ENCODE measurements around the gene MINDY2.
"Not testable (repeated sequence)": the region's sequence is repeated elsewhere in the genome, so short reads cannot be mapped to it uniquely, and the experiment has no call there.

Gene MINDY2

DNA sequence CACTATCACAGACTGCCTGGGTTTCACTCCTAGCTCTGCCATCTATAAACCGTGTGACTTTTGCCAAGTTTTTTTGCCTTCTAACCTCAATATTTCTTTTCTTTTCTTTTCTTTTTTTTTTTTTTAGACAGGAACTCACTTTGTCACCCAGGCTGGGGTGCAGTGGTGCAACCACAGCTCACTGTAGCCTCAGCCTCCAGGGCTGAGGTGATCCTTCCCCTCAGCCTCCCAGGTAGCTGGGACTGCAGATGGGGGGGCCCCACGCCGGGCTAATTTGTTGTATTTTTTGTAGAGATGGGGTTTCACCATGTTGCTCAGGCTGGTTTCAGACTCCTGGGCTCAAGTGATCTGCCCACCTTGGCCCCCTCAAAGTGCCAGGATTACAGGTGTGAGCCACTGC is 18.4 kb upstream of the MINDY2 start:
- FAIRE-seq: no peak

DNA sequence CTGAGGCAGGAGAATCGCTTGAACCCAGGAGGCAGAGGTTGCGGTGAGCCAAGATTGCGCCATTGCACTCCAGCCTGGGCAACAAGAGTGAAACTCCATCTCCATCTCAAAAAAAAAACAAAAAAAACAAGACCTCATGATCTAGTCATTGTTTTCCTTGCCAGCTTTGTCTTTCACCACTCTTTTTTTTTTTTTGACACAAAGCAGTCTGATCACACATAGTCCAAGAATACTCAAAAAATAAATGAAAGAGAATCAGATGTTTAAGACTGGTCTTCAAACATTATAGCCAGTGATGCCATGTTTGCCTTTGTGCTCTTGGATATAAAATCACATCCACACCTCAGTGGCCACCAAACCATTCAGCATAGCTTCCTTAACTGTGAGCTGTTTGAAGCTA is 15.8 kb upstream of the MINDY2 start:
- FAIRE-seq: no peak

DNA sequence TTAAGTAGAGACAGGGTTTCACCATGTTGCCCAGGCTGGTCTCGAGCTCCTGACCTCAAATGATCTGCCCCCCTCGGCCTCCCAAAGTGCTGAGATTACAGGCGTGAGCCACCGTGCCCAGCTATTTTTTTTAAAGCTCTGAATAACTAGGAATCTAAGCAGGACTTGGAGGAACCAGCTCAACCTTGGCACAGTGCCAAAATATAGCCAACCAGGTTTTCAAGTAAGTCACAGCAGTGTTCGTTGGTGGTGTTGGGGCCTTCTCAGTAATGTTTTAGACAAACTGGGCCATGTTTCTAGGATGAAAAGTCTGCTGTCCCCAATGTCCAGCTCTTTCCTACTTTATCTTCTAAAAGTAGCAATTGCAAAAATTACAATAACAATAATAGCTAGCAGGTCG is 15.1 kb upstream of the MINDY2 start:
- FAIRE-seq: no peak

DNA sequence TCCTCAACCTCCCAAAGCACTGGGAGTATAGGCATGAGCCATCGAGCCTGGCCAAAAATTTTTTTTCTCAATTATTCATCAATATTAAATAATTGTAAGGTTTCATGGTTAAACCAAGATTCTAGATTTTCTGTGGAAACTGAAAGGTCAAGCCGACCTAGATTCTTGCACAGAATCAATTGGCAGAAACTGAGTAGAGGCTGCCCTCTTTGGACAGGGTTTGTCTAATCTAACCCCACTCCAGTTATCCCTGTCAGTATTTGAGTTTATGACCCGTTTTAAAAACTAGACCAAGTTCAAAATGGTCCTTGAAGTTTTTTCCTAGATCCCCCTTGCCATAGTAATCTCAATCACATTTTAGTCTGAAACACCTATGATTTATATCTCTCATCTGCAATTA is 13.0 kb upstream of the MINDY2 start:
- FAIRE-seq: peak; percentile 13

DNA sequence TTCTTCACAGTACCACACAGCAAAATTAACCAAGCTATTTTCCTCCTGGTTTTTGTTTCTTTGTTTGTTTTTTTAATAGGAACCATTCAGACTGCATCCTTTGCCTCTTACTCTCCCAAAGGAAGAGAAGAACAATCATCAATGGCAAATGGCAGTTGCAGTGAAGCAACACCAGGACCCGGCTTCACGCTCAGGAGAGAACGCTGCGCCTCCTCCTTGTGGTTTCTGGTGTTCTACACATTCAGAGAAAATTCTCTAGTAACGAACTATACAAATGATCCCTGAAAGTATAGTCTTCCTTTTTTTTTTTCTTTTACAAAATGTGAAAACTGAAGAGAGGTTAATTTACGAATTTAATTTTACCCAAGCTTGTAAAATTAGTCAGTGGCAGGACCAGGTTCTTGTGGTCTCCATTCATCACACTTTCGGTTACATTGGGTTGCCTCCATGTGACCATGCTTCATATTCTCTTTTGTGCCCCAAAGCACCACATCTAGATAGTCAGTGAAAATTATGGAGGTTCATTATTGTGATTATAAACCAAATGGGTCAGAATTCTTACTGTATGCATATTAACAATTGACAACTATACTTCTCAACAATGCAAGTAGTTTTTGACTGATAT is 10.6 kb upstream of the MINDY2 start:
- no peak for FAIRE-seq

DNA sequence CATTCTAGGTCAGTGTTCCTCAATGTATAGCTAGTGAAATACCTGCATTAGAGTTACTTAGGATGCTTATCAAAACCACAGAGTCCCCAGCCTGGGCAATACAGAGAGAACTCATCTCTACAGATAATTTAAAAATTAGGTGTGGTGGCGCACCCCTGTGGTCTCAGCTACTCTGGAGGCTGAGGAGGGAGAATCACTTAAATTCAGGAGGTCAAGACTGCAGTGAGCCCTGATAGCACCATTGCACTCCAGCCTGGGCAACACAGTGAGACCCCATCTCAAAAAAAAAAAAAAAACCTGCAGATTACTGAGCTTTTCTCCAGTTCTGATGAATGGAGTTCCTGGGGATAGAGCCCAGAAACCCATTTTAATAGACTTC is 10.1 kb upstream of the MINDY2 start:
- no peak for FAIRE-seq

DNA sequence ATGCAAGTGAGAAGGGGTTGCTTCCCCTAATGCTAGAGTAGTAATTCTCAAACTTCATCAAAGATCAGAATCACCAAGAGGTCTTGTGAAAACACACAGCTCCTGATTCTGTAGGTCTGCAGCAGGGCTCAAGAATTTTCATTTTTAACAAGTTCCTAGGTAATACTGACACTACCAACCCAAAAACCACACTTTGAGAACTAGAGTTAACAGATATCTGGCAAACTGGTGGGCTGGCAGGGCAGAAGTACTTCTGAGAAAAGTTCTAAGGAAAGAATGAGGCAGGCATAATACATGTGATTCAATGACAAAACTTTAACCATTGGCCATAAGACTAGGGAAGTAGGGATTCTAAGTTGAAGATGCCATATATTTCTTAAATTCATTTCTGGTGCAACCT is 8.8 kb upstream of the MINDY2 start:
- no peak for FAIRE-seq

DNA sequence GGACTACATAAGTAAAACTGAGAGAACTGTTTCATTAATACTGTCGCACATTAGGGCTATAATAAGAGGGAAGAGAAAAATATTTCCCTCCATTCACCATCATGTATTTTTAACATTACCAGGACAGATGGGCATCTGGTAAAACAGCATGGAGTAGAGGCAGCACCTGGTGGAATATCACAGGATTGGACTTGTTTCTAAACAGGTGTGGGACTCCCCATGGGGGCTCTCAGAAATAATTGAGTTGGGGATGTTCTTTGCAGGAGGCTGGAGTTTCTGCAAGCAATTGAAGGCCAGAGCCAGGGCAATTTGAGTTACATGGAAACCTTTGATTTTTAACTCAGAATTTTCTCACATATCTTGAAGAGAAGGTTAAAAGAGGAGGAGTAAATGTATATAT is 8.4 kb upstream of the MINDY2 start:
- FAIRE-seq: no peak

DNA sequence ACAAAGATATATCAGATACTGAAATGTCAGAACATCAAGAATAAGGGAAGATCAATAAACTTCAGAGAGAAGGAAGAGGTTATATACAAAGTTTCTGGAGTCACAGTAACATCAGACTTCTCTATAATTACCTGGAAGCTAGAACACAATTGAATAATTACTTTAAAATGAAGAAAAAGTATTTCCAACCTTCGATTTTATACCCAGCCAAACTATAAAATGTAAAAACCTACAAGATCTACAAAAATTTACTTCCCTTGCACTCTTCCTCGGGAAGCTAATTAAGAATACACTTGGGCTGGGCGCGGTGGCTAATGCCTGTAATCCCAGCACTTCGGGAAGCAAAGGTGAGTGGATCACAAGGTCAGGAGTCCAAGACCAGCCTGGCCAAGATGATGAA is 6.6 kb upstream of the MINDY2 start:
- FAIRE-seq: no peak

DNA sequence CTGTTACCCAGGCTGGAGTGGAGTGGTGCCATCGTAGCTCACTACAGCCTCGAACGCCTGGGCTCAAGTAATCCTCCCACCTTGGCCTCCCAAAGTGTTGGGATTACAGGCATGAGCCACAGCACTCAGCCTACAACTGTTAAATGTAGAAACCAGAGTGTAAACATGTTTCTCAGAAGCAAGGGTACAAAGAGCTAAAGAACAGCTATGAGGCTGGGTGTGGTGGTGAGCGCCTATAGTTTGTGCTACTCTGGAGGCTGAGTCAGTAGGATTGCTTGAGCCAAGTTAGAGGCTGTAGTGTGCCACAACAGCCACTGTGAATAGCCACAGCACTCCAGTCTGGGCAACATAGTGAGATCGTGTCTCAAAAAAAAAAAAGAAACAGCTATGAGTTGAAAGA is 4.8 kb upstream of the MINDY2 start:
- no peak for FAIRE-seq

DNA sequence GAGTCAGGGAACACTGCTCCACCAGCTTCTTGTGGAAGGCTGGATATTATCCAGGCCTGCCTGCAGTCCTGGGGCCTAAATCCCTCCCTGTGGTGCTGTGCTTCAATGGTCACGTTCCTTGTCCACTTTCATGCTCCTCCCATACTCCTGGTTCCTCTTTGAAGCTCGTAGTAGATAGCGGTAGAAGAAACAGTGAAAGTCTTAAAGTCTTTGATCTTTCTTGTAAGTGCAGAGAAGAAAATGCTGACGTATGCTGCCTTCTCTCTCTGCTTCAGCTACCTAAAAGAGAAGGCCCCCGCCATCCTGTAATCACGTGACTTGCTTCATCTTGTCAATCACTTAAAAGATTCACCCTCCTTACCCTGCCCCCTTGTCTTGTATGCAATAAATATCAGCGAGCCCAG is 2.5 kb upstream of the MINDY2 start:
- not testable (repeated sequence) for FAIRE-seq

DNA sequence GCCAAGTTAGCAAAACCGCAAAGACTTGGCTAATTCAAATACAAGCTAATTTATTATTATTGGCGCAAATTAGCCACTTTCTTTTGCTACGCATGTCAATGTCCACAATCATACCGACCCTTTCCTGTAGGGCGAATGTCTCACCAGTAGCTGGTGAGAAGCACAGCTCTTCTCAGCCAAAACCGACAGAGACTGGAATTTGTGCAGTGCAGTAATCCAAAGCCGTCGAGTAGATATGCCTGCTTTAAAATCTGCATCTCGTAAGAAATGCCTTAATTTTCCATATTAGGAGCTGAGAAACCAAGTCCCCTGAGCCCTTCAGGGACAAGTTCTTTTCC is 614 bp upstream of the MINDY2 start:
- no peak for FAIRE-seq

DNA sequence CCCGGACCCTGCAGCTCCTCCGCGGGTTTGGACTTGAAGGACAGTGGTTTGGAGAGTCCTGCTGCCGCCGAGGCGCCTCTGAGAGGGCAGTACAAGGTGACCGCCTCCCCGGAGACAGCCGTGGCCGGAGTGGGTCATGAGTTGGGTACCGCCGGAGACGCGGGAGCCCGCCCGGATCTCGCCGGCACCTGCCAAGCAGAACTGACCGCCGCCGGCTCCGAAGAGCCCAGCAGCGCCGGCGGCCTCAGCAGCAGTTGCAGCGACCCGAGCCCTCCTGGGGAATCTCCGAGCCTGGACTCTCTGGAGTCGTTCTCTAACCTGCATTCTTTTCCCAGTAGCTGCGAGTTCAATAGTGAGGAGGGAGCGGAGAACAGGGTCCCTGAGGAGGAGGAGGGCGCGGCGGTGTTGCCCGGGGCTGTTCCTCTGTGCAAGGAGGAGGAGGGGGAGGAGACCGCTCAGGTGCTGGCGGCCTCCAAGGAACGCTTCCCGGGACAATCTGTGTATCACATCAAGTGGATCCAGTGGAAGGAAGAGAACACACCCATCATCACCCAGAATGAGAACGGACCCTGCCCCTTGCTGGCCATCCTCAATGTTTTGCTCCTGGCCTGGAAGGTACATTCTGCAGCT is 634 bp downstream of the MINDY2 start:
- FAIRE-seq: no peak

DNA sequence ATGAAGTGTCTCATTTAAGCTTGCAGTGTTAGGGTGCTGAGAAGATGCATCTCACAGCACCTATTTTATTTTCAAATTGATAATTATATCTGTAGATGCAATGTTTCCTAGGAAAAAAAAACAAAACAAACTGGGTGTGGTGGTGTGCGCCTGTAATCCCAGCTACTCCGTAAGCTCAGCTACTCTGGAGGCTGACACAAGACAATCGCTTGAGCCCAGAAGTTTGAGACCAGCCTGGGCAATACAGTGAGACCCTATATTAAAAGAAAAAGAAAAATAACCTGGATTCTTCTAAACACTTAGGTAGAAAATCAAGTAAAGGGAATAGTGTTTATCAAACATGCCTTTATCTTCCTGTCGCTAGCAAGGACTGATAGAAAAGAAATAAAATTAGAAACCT is 1.9 kb downstream of the MINDY2 start:
- no peak for FAIRE-seq

DNA sequence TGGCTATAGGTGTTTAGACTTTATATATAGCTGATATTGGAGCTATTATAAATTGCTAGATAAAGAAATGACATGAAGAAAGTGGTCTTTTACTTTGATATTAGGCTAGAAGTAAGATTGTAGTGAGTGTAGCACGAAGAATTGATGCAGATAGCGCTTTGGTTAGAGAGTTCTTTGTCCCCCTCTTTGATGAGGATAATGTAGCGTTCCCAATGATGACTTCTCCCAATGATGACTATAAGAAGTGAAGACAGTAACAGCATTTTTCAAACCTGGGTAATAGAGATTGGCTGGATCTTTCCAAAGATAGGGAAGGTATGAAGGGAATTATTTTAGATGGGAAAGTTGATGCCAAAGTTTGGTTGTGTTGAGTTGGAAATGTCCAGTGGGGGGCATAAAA is 4.3 kb downstream of the MINDY2 start:
- no peak for FAIRE-seq

DNA sequence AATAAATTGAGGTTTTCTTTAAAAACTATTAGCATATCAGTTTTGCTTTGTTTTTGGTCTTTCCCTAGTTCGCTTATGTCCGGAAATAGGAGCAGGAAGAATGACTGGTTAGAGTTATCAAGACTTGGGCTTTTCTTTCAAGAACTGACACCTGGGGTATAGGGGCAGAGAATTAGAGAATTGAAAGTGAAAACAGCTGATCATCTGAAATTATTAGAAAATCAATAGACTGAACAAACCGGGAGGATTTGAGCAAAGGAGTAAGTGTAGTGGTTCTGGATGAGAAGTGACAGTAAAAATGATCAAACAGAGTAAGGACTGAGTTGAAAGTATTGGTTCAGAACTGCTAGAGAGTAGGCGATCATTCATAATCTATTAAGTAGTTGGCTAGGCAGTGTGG is 6.0 kb downstream of the MINDY2 start:
- FAIRE-seq: no peak

DNA sequence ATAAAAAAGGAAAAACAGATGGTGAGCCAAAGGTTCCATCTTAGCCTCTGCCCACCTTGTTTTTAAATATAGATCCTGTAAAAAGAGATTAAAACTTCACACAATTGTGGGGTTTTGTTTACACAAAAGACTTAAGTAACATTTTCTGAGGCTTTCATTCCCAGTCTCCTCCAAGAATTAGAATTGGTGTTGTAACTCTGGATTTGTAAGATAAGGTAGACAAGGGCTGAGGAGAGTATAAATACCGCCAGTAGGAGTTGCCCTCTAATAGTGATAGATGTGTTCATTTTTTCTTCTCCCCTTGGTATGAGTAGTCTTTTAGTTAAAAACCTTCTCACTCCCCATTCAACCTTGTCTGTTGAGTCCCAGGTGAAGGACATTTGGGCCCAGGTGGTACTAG is 8.5 kb downstream of the MINDY2 start:
- FAIRE-seq: no peak

DNA sequence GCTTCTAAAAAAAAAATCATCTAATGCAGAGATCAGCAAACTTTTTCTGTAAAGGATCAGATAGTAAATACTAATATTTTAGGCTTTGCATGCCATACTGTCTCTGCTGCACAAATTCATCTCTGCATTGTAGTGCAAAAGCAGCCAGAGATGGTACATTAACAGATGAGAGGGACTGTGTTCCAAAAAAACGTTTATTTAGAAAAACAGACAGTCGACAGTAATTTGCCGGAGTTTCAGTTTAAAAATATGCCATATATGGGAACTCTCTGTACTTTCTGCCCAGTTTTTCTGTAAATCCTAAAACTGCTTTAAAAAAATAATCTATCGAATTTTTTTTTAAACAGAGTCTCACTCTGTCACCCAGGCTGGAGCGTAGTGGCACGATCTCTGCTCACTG is 14.3 kb downstream of the MINDY2 start:
- no peak for FAIRE-seq

DNA sequence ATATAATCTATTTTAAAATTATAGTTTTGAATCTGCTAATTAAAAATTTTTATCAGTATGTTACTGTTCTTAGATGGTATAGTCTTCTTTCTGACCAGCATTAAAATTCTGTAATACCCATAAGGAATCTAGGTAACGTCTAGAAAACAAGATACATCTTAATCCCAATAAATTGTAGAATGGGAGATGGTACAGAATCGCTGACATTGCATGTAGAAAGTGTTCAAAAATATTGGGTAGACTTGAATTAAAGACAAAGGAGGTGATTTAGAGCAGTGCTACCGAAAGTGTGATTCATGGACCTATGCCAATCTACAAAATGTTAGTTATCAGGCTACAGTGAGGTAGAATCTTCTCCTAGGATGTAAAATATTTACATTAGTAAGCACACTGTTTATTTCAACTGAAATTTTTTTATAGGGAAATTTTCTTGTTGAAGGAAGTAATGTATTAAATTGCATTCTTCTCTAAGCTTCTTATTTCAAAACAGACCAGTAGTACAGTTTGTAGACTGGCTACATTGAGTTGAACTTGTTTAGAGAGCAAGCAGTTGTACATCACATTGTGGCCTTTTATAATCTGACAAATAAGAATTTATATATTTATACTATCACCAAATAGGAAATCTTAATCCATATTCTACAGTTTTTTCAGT is 17.1 kb downstream of the MINDY2 start:
- no peak for FAIRE-seq

DNA sequence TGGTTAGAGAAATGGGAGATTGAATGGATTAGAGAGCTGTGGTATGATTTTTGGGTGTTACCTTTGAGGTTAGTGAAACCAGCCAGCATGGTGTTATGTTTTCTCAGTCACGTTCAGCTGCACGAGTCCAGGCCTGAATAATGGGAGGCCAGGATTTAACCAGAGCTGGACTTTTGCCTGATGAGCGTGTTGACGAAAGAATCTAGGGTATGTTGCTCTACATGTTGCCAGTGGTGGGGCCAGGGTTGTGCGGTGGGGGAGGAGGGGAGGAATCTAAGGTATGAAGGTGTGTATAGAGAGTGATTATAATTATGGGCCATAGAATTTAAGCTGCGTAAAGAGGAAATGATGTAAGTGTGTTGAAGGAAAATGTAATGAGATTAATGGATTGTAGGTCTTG is 22.8 kb downstream of the MINDY2 start:
- no peak for FAIRE-seq

DNA sequence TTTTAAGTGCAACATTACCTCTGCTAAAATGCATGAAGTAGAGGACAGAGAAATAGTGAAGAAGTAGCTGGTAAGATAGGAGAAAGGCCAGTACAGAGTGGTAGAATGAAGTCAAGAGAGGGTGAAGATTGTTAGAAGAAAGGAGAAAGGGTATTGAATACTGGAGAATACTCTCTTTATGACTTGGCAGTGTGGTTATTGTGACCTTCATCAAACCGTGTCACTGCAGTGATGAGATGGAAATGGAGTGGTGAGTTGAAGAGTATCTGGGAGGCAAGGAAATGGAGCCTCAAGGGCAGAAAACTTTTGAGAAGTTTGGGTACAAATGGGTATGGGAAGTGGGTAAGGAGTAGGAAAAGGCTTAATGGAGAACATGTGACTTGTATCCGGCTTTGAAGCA is 24.7 kb downstream of the MINDY2 start:
- no peak for FAIRE-seq

DNA sequence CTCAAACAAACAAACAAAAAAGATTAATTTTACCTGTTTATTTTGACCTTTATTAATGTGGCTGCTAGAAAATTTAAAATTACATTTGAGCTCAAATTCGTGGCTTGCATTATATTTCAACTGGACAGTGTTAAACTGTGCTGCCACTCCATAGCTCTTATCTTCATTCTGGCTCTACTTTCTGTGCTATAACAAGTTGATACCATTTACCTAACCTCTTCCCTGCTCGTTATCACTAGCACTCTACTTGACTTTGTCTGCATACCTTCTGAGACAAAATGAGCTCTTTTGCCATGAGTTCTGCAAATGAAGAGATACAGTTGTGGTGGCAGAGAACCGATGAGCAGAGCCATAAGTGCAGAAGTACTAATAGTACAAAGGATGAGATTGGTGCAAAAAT is 26.4 kb downstream of the MINDY2 start:
- FAIRE-seq: no peak

DNA sequence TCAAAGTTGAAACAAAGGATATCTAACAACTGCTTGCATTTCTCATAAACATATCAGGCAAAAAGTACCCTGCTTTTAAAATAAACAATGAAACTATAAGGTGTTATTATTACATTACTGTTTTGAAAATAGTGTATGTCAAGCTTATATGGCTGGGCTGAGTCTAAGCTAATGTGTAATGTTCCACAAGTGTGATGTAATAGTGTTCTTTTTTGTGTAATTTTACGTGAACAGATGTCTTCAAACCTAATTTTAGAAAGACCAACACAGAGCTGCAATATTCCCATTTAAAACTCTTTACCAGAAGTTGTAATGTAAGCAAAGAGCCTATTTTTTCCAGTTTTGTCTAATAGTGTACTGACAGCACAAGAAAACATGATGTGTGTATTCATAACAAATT is 34.0 kb downstream of the MINDY2 start:
- no peak for FAIRE-seq

DNA sequence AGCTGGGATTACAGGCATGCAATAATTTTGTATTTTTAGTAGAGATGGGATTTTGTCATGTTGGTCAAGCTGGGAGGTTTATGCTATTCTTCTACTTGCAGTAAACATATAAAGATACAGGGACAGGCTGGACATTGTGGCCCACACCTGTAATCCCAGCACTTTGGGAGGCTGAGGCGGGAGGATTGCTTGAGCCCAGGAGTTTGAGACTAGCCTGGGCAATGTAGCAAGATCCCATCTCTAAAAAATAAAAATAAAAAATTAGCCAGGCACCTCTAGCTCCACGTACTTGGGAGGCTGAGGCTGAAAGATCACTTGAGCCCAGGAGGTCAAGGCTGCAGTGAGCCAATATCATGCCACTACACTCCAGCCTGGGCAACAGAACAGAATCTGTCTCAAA is 52.2 kb downstream of the MINDY2 start:
- FAIRE-seq: not testable (repeated sequence)

DNA sequence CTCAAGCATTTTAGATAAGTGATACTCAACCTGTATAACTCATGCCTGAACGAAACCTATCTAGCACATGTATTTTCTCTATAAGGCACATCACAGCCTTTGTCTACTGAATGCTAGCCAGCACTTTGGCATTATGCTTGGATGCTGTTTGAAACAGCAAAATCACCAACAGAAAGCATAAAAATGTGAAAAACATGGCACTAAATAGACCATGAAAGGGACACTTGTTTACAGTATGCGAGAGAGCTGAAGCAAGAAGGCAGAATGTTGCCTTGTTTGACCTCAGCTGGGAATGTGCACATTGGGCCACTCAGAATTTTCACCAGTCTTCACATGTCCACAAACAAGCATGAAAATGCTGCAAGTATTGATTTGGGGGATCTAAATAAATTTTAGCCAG is 59.5 kb downstream of the MINDY2 start:
- no peak for FAIRE-seq

All from islet of Langerhans (tissue), 1 donor.